Measurements from ENCODE around the gene ZNF562. TPM values are rescaled to one million over a fixed set of nuclear protein-coding genes. Genes with fewer than 3 reads are reported as not detected.

Gene ZNF562
- total and polyA plus RNA-seq, 10 of the 15 experiments (the other 5 are each of a cell fraction or from before 2014, with no cell fraction given) = 5.2 to 21.1 (median 10.7) TPM

DNA sequence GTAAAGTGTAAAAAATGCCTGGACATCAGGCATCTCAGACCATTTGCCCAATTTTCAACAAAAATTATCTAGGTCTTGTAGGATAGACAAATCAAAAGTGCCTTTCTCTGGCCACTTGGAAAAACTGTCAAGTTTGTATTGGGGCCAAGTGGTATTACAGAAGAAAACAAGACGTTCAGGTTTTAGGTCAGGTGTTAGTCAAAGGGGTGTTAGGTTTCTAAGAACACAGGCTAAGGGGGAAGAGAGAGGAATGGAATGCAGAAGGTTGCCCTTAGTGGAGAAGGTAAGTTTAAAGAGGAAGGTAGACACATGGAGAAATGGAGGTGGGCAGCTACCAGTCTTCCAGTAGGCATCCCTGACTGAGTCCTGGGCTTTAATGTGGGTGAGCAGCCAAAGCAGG lies 33.9 kb downstream of the ZNF562 start:
- no peaks in the 10 kb centered on the region for H3K79me2 ChIP-seq (ENCODE audit: control insufficient read depth, insufficient read depth, low read length)
- H3K27ac ChIP-seq (ENCODE audit: control insufficient read depth, insufficient read depth) = no peak overlapping the region
- 47% methylated on average over 1 of the region's 1 CpG for WGBS (ENCODE audit: insufficient coverage, insufficient replicate concordance, low lambda C conversion rate, missing lambda C conversion rate)
- ChIA-PET CTCF (no interaction called here), SMC1A (ENCODE audit: uncharacterized antibody, unreplicated experiment) (no interaction called here), POLR2A (no interaction called here), RAD21 (ENCODE audit: unreplicated experiment) (no interaction called here)
- no peak overlapping the region for H3K4me3 ChIP-seq
- in situ Hi-C loops (cut with MboI) = no loop called here
- no peak for ATAC-seq
- no peak for DNase-seq (ENCODE audit: low read depth, low spot score)
- no peaks in the 10 kb centered on the region; the same call in 1 of the 3 replicates for H3K9me3 ChIP-seq (replicated peaks; ENCODE audit: control insufficient read depth, insufficient read depth, low read length)
- H4K20me1 ChIP-seq (ENCODE audit: control insufficient read depth, insufficient read depth) = no peaks in the 10 kb centered on the region
- FAIRE-seq = no peak
- no peaks in the 10 kb centered on the region for H3K27me3 ChIP-seq (replicated peaks in 1 of 2; ENCODE audit: control insufficient read depth in 2 of 2, insufficient read depth in 2 of 2, low read length in 1 of 2)
- H3K36me3 ChIP-seq (ENCODE audit: control insufficient read depth in 2 of 2, insufficient read depth in 2 of 2, low read length in 1 of 2) = no peaks in the 10 kb centered on the region
- no peak overlapping the region for H2AFZ ChIP-seq (ENCODE audit: control insufficient read depth, low read depth, low read length)
- H3K4me2 ChIP-seq (ENCODE audit: control insufficient read depth, insufficient read depth) = no peak overlapping the region
- no peak overlapping the region for H3K9ac ChIP-seq (ENCODE audit: control insufficient read depth, insufficient read depth, low read length)
- BruUV-seq (replicated peaks) = no TSS peak
- no peaks in the 10 kb centered on the region for H3K4me1 ChIP-seq (ENCODE audit: control insufficient read depth, insufficient read depth, low read length)
- intact Hi-C loops (cut with micrococcal nuclease; ENCODE audit: unreplicated experiment) = no loop called here
- TF ChIP-seq YBX1 (IDR thresholded peaks at IDR 0.05) (no peak), POLR2AphosphoS5 (IDR thresholded peaks at IDR 0.05; ENCODE audit: low read length) (no peak), PML (IDR thresholded peaks at IDR 0.05; ENCODE audit: low read length) (no peak), ESRRA (IDR thresholded peaks at IDR 0.05; ENCODE audit: low read length) (no peak), MYC (IDR thresholded peaks at IDR 0.05; ENCODE audit: insufficient read depth, insufficient read length, insufficient replicate concordance, low read length, severe bottlenecking) (no peak), ZNF274 (IDR thresholded peaks at IDR 0.05; ENCODE audit: insufficient read depth, insufficient read length) (no peak), ZNF24 (IDR thresholded peaks at IDR 0.05) (no peak), STAT3 (IDR thresholded peaks at IDR 0.05; ENCODE audit: low read depth, low read length) (no peak), EGR1 (IDR thresholded peaks at IDR 0.05; ENCODE audit: borderline replicate concordance in 1 of 2, low read depth in 2 of 2, low read length in 2 of 2) (no peak), BCL11A (IDR thresholded peaks at IDR 0.05; ENCODE audit: low read depth, low read length) (no peak), ETV6 (conservative IDR thresholded peaks at IDR 0.05 in 1 of 2, IDR thresholded peaks at IDR 0.05 in 1 of 2; ENCODE audit: borderline replicate concordance in 1 of 2, low read depth in 1 of 2) (no peak), CREB1 (IDR thresholded peaks at IDR 0.05; ENCODE audit: low read depth) (no peak)
- TF ChIP-seq, protein P1, sequence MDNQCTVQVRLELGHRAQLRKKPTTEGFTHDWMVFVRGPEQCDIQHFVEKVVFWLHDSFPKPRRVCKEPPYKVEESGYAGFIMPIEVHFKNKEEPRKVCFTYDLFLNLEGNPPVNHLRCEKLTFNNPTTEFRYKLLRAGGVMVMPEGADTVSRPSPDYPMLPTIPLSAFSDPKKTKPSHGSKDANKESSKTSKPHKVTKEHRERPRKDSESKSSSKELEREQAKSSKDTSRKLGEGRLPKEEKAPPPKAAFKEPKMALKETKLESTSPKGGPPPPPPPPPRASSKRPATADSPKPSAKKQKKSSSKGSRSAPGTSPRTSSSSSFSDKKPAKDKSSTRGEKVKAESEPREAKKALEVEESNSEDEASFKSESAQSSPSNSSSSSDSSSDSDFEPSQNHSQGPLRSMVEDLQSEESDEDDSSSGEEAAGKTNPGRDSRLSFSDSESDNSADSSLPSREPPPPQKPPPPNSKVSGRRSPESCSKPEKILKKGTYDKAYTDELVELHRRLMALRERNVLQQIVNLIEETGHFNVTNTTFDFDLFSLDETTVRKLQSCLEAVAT (IDR thresholded peaks at IDR 0.05) = no peak
- TF ChIP-seq, protein P2, sequence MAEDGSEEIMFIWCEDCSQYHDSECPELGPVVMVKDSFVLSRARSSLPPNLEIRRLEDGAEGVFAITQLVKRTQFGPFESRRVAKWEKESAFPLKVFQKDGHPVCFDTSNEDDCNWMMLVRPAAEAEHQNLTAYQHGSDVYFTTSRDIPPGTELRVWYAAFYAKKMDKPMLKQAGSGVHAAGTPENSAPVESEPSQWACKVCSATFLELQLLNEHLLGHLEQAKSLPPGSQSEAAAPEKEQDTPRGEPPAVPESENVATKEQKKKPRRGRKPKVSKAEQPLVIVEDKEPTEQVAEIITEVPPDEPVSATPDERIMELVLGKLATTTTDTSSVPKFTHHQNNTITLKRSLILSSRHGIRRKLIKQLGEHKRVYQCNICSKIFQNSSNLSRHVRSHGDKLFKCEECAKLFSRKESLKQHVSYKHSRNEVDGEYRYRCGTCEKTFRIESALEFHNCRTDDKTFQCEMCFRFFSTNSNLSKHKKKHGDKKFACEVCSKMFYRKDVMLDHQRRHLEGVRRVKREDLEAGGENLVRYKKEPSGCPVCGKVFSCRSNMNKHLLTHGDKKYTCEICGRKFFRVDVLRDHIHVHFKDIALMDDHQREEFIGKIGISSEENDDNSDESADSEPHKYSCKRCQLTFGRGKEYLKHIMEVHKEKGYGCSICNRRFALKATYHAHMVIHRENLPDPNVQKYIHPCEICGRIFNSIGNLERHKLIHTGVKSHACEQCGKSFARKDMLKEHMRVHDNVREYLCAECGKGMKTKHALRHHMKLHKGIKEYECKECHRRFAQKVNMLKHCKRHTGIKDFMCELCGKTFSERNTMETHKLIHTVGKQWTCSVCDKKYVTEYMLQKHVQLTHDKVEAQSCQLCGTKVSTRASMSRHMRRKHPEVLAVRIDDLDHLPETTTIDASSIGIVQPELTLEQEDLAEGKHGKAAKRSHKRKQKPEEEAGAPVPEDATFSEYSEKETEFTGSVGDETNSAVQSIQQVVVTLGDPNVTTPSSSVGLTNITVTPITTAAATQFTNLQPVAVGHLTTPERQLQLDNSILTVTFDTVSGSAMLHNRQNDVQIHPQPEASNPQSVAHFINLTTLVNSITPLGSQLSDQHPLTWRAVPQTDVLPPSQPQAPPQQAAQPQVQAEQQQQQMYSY (CRISPR knock-in tag; IDR thresholded peaks at IDR 0.05) = no peak
- TF ChIP-seq, protein P3, sequence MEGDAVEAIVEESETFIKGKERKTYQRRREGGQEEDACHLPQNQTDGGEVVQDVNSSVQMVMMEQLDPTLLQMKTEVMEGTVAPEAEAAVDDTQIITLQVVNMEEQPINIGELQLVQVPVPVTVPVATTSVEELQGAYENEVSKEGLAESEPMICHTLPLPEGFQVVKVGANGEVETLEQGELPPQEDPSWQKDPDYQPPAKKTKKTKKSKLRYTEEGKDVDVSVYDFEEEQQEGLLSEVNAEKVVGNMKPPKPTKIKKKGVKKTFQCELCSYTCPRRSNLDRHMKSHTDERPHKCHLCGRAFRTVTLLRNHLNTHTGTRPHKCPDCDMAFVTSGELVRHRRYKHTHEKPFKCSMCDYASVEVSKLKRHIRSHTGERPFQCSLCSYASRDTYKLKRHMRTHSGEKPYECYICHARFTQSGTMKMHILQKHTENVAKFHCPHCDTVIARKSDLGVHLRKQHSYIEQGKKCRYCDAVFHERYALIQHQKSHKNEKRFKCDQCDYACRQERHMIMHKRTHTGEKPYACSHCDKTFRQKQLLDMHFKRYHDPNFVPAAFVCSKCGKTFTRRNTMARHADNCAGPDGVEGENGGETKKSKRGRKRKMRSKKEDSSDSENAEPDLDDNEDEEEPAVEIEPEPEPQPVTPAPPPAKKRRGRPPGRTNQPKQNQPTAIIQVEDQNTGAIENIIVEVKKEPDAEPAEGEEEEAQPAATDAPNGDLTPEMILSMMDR (IDR thresholded peaks at IDR 0.05 in 2 of 3, conservative IDR thresholded peaks at IDR 0.05 in 1 of 3; ENCODE audit: control insufficient read depth in 2 of 3, extremely low read depth in 1 of 3, insufficient read depth in 1 of 3, low read depth in 3 of 3, low read length in 3 of 3) = no peak
